ENCODE data around the gene DNAH14. TPM values are rescaled to one million over a fixed set of nuclear protein-coding genes. Genes with fewer than 3 reads are reported as not detected.

The DNAH14 gene
- polyA plus RNA-seq, 2 of the 4 experiments (the other 2 are of a cell fraction) = 15.9 to 35.8 TPM

GRCh38 chr1:225260319-225260718 lies 330.8 kb downstream of the DNAH14 start:
- Histone ChIP-seq H3K4me1 (no peaks in the 10 kb centered on the region), H3K4me2 (no peak overlapping the region), H3K9me3 (peaks cover 4% of the 10 kb centered on the region; the same call in 1 of the 3 replicates), H3K4me3 (no peak overlapping the region), H3K27ac (no peak overlapping the region)
- 2% methylated on average over 1 of the region's 1 CpG for WGBS (ENCODE audit: missing lambda C conversion rate)
- CTCF ChIA-PET = interaction anchor here (0.7 kb wide), 1 partner anchor 634 kb away, joined by 3 read pairs; no protein-coding TSS in a partner anchor
- DNase-seq (ENCODE audit: low read depth in 1 of 2, low spot score in 1 of 2) = no peak
- POLR2A ChIA-PET = no interaction called here
- no peak for TF ChIP-seq FOSL2 (IDR thresholded peaks at IDR 0.05)
- no peak for TF ChIP-seq FOSL2 (CRISPR knock-in tag; IDR thresholded peaks at IDR 0.05)
- no peak for TF ChIP-seq SREBF2 (IDR thresholded peaks at IDR 0.05)
- TF ChIP-seq RFX5 (IDR thresholded peaks at IDR 0.05) = no peak
- TF ChIP-seq ZSCAN20 (CRISPR knock-in tag; IDR thresholded peaks at IDR 0.05) = no peak
- TF ChIP-seq JUN (IDR thresholded peaks at IDR 0.05) = no peak
- TF ChIP-seq, protein P1, sequence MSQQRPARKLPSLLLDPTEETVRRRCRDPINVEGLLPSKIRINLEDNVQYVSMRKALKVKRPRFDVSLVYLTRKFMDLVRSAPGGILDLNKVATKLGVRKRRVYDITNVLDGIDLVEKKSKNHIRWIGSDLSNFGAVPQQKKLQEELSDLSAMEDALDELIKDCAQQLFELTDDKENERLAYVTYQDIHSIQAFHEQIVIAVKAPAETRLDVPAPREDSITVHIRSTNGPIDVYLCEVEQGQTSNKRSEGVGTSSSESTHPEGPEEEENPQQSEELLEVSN (IDR thresholded peaks at IDR 0.05; ENCODE audit: borderline replicate concordance, low read depth) = no peak
- TF ChIP-seq ZFP36 (IDR thresholded peaks at IDR 0.05; ENCODE audit: borderline replicate concordance, partially characterized antibody) = no peak
- no peak for TF ChIP-seq KDM1A (IDR thresholded peaks at IDR 0.05; ENCODE audit: low read depth)
- no peak for TF ChIP-seq GATA3 (IDR thresholded peaks at IDR 0.05; ENCODE audit: borderline replicate concordance)
- TF ChIP-seq KDM5A (IDR thresholded peaks at IDR 0.05) = no peak
- no peak for TF ChIP-seq MAX (IDR thresholded peaks at IDR 0.05)
- TF ChIP-seq HDAC2 (IDR thresholded peaks at IDR 0.05) = no peak
- TF ChIP-seq, protein P2, sequence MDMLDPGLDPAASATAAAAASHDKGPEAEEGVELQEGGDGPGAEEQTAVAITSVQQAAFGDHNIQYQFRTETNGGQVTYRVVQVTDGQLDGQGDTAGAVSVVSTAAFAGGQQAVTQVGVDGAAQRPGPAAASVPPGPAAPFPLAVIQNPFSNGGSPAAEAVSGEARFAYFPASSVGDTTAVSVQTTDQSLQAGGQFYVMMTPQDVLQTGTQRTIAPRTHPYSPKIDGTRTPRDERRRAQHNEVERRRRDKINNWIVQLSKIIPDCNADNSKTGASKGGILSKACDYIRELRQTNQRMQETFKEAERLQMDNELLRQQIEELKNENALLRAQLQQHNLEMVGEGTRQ (IDR thresholded peaks at IDR 0.05) = no peak
- TF ChIP-seq POLR2AphosphoS2 (conservative IDR thresholded peaks at IDR 0.05; ENCODE audit: low read length) = no peak
- TF ChIP-seq HOXA7 (CRISPR knock-in tag; IDR thresholded peaks at IDR 0.05) = no peak
- TF ChIP-seq SMC3 (IDR thresholded peaks at IDR 0.05) = no peak
- no peak for FAIRE-seq
- ATAC-seq = no peak

- TF ChIP-seq FOSL2 (IDR thresholded peaks at IDR 0.05) = no peak
- TF ChIP-seq FOSL2 (CRISPR knock-in tag; IDR thresholded peaks at IDR 0.05) = no peak
- TF ChIP-seq ELK1 (IDR thresholded peaks at IDR 0.05; ENCODE audit: low read depth, low read length) = no peak
- no peak for TF ChIP-seq FOXS1 (CRISPR knock-in tag; IDR thresholded peaks at IDR 0.05)
- TF ChIP-seq CBX2 (IDR thresholded peaks at IDR 0.05; ENCODE audit: borderline replicate concordance, low read depth) = no peak
- TF ChIP-seq FOSB (CRISPR knock-in tag; IDR thresholded peaks at IDR 0.05) = no peak
- no peak for TF ChIP-seq NPAS2 (CRISPR knock-in tag; IDR thresholded peaks at IDR 0.05; ENCODE audit: borderline replicate concordance)
- no peak for TF ChIP-seq MYC (IDR thresholded peaks at IDR 0.05; ENCODE audit: borderline replicate concordance, low read length)
- no peak for TF ChIP-seq CEBPB (IDR thresholded peaks at IDR 0.05)
- TF ChIP-seq ZFP36 (IDR thresholded peaks at IDR 0.05; ENCODE audit: borderline replicate concordance, partially characterized antibody) = no peak
- no peak for TF ChIP-seq KDM5A (IDR thresholded peaks at IDR 0.05)
- no peak for TF ChIP-seq RARB (CRISPR knock-in tag; IDR thresholded peaks at IDR 0.05)
- no peak for TF ChIP-seq SMC3 (IDR thresholded peaks at IDR 0.05)
- TF ChIP-seq KDM1A (IDR thresholded peaks at IDR 0.05; ENCODE audit: low read depth) = no peak
- TF ChIP-seq EHF (CRISPR knock-in tag; IDR thresholded peaks at IDR 0.05) = no peak
- no peak for TF ChIP-seq JUN (IDR thresholded peaks at IDR 0.05)
- no peak for TF ChIP-seq NR3C1 (IDR thresholded peaks at IDR 0.05)
- TF ChIP-seq ZNF302 (CRISPR knock-in tag; IDR thresholded peaks at IDR 0.05) = no peak
- ChIA-PET POLR2A (no interaction called here), CTCF (no interaction called here)
- Histone ChIP-seq H3K4me2 (no peak overlapping the region), H3K27ac (no peak overlapping the region), H3K4me3 (no peak overlapping the region), H3K4me1 (no peaks in the 10 kb centered on the region), H3K9me3 (peaks cover 11% of the 10 kb centered on the region; the same call in 1 of the 3 replicates)
- DNase-seq (ENCODE audit: low read depth in 1 of 2, low spot score in 1 of 2) = no peak
- FAIRE-seq = no peak
- ATAC-seq = no peak
- 67% methylated on average over 3 of the region's 3 CpGs for WGBS (ENCODE audit: missing lambda C conversion rate)
Measured at GRCh38 chr1:225277445-225277844, 348.0 kb downstream of the DNAH14 start.

All from A549 (cell line).